Right lobe of liver (tissue), 4 donors: ENCODE measurements around the gene NUP93.

Source experiments
- POLR2A ChIP-seq: fragments of 450-650 bp; IDR thresholded peaks from one replicate; pipeline ENCODE4 v1.6.1; 2017; ENCODE audit warnings: antibody characterized with exemption, mild to moderate bottlenecking
- TF ChIP-seq, protein P1 (sequence below), 4 donors: fragments of 200-600 bp in 3 of 4; fragments of 450-650 bp in 1 of 4; IDR thresholded peaks; one replicate each; pipeline versions ENCODE4 v1.5.1 to v1.8.0; 2016 to 2022; ENCODE audit warnings: antibody characterized with exemption in 4 of 4, mild to moderate bottlenecking in 2 of 4
- donor health status: DM: no; HTN: no; CAD: no.
- donor health status: DM: no; HTN: no; CAD: no.
- donor health status: DM: no; HTN: yes; CAD: no.

DNA sequence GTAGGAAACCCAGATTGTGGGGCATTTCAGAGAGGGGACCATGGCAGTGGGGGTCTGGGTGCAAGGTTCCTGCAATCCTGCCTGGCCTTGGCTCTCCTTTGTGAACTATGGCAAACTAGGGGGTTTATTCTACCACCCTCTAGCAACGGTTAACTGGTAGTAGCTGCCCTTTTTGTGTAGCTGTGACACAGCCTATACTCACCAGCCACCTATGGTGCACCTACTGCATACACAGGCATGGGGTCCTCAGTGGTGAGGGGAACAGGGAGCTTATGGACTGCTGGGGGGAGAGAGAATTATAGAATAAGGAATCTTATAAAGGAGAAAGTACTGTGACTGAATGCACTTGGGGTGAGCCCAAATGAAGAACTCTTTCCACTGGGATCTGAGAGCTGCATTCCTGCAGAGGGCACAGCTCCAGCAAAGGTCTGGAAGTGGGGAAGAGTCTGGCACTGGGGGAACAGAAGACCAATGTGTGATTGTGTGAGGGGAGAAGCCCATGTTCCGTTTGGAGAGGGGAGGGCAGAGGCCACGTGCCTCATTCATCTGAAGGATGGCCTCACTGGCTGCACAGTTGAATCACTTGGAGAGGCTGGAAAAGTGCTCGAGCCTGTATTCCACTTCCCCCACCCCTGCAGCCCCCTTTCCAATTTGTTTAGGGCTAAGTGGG is 45.5 kb upstream of the NUP93 start:
- TF ChIP-seq, protein P1, sequence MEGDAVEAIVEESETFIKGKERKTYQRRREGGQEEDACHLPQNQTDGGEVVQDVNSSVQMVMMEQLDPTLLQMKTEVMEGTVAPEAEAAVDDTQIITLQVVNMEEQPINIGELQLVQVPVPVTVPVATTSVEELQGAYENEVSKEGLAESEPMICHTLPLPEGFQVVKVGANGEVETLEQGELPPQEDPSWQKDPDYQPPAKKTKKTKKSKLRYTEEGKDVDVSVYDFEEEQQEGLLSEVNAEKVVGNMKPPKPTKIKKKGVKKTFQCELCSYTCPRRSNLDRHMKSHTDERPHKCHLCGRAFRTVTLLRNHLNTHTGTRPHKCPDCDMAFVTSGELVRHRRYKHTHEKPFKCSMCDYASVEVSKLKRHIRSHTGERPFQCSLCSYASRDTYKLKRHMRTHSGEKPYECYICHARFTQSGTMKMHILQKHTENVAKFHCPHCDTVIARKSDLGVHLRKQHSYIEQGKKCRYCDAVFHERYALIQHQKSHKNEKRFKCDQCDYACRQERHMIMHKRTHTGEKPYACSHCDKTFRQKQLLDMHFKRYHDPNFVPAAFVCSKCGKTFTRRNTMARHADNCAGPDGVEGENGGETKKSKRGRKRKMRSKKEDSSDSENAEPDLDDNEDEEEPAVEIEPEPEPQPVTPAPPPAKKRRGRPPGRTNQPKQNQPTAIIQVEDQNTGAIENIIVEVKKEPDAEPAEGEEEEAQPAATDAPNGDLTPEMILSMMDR (IDR thresholded peaks at IDR 0.05) = no peak
- TF ChIP-seq POLR2A = peak; percentile 81
